ENCODE data around the gene PLEK.

Gene PLEK

GRCh38 chr2:68428746-68429145 is 63.7 kb downstream of the PLEK start:
- Histone ChIP-seq H3K9ac (ENCODE audit: low read length in 2 of 2) (no peak overlapping the region), H3K4me3 (ENCODE audit: low read length in 2 of 2) (no peak overlapping the region), H3K9me3 (ENCODE audit: control insufficient read depth in 2 of 2, low read length in 2 of 2) (no peaks in the 10 kb centered on the region), H3K27me3 (ENCODE audit: control insufficient read depth in 1 of 2, insufficient read depth in 2 of 2, low read length in 2 of 2) (no peaks in the 10 kb centered on the region), H3K36me3 (ENCODE audit: control insufficient read depth in 2 of 2, insufficient read depth in 2 of 2, low read length in 2 of 2) (no peaks in the 10 kb centered on the region), H3K27ac (ENCODE audit: low read length) (no peak overlapping the region), H3K4me1 (ENCODE audit: control insufficient read depth, insufficient read depth, low read length) (no peaks in the 10 kb centered on the region)

GRCh38 chr2:68429311-68429826 is 64.3 kb downstream of the PLEK start:
- no peak overlapping the region for H3K4me3 ChIP-seq (ENCODE audit: low read length in 2 of 2)
- no peak overlapping the region for H3K27ac ChIP-seq (ENCODE audit: low read length)
- H3K27me3 ChIP-seq (ENCODE audit: control insufficient read depth in 1 of 2, insufficient read depth in 2 of 2, low read length in 2 of 2) = no peaks in the 10 kb centered on the region
- H3K36me3 ChIP-seq (ENCODE audit: control insufficient read depth in 2 of 2, insufficient read depth in 2 of 2, low read length in 2 of 2) = no peaks in the 10 kb centered on the region
- H3K9me3 ChIP-seq (ENCODE audit: control insufficient read depth in 2 of 2, low read length in 2 of 2) = no peaks in the 10 kb centered on the region
- no peak overlapping the region for H3K9ac ChIP-seq (ENCODE audit: low read length in 2 of 2)
- no peaks in the 10 kb centered on the region for H3K4me1 ChIP-seq (ENCODE audit: control insufficient read depth, insufficient read depth, low read length)

GRCh38 chr2:68431316-68431972 is 66.4 kb downstream of the PLEK start:
- Histone ChIP-seq H3K9me3 (ENCODE audit: control insufficient read depth in 2 of 2, low read length in 2 of 2) (no peaks in the 10 kb centered on the region), H3K27me3 (ENCODE audit: control insufficient read depth in 1 of 2, insufficient read depth in 2 of 2, low read length in 2 of 2) (no peaks in the 10 kb centered on the region), H3K27ac (ENCODE audit: low read length) (no peak overlapping the region), H3K9ac (ENCODE audit: low read length in 2 of 2) (no peak overlapping the region), H3K36me3 (ENCODE audit: control insufficient read depth in 2 of 2, insufficient read depth in 2 of 2, low read length in 2 of 2) (no peaks in the 10 kb centered on the region), H3K4me1 (ENCODE audit: control insufficient read depth, insufficient read depth, low read length) (peaks cover 7% of the 10 kb centered on the region), H3K4me3 (ENCODE audit: low read length in 2 of 2) (no peak overlapping the region)

DNA sequence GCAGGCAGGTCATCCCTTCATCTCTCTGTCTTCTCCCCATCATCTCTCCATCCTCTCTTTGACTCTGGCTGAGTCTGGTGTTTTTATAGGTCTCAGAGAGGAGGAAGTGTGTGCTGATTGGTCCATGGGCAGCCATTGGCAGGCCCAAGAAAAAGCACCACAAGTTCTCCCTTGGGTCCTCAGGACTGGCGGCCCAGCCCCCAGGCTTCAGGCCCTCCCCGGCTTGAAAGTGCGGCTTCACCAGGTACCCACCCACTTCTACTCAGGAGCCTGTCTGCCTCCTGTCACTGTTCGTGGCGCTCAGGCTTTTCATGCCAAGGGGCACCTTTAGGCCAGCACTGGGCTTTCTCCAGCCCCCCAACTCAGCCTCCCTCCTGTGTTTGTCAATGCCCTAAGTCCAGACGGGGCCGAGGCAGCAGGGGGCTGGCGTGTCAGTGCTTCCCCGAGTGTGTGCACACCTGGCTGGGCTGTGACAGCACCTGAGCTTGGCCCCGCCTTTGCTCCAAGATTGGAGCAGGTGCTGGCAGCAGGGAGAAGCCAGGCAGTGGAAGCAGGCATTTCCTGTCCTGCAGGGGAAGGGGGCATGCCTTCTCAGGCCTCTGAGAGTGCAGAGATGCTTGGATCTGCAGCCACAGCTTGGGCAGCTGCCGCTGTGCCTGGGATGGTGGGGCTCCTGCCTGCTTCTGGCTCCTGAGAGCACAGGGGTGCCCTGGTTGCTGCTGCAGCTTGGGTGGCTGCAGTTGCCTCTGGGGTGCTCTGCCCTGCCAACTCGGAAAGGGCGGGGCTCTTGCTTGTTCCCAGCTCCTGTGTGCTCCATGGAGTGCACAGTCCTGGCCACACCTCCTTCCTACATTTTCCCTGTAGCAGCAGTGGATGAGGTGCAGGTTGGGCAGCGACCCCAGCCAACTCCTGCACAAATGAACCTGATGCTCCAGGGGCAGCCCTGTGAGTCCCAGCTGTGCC is 67.9 kb downstream of the PLEK start:
- no peaks in the 10 kb centered on the region for H3K27me3 ChIP-seq (ENCODE audit: control insufficient read depth in 1 of 2, insufficient read depth in 2 of 2, low read length in 2 of 2)
- H3K4me1 ChIP-seq (ENCODE audit: control insufficient read depth, insufficient read depth, low read length) = peaks cover 18% of the 10 kb centered on the region
- no peak overlapping the region for H3K27ac ChIP-seq (ENCODE audit: low read length)
- H3K9ac ChIP-seq (ENCODE audit: low read length in 2 of 2) = no peak overlapping the region
- H3K4me3 ChIP-seq (ENCODE audit: low read length in 2 of 2) = no peak overlapping the region
- no peaks in the 10 kb centered on the region for H3K9me3 ChIP-seq (ENCODE audit: control insufficient read depth in 2 of 2, low read length in 2 of 2)
- H3K36me3 ChIP-seq (ENCODE audit: control insufficient read depth in 2 of 2, insufficient read depth in 2 of 2, low read length in 2 of 2) = no peaks in the 10 kb centered on the region

DNA sequence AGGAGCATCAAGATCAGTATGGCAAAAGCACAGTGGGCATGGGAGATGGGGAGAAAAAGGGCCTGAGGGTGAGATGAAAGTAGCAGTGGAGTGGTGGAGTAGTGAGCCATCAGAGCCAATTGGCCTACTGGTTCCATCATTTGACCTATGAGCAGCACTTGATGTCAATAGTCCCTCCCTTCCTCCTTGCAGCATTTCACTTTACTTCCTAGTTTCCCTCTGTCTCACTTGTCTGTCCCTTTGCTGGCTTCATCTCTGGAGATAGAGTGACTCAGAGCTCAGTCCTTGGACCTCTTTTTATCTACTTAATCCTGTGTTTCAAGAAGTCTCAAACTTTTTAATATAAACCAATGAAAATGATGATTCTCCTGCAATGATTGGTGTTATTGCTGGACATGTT is 69.9 kb downstream of the PLEK start:
- Histone ChIP-seq H3K27ac (ENCODE audit: low read length) (no peak overlapping the region), H3K27me3 (ENCODE audit: control insufficient read depth in 1 of 2, insufficient read depth in 2 of 2, low read length in 2 of 2) (no peaks in the 10 kb centered on the region), H3K4me1 (ENCODE audit: control insufficient read depth, insufficient read depth, low read length) (peaks cover 18% of the 10 kb centered on the region), H3K36me3 (ENCODE audit: control insufficient read depth in 2 of 2, insufficient read depth in 2 of 2, low read length in 2 of 2) (no peaks in the 10 kb centered on the region), H3K9me3 (ENCODE audit: control insufficient read depth in 2 of 2, low read length in 2 of 2) (no peaks in the 10 kb centered on the region), H3K9ac (ENCODE audit: low read length in 2 of 2) (no peak overlapping the region), H3K4me3 (ENCODE audit: low read length in 2 of 2) (no peak overlapping the region)

DNA sequence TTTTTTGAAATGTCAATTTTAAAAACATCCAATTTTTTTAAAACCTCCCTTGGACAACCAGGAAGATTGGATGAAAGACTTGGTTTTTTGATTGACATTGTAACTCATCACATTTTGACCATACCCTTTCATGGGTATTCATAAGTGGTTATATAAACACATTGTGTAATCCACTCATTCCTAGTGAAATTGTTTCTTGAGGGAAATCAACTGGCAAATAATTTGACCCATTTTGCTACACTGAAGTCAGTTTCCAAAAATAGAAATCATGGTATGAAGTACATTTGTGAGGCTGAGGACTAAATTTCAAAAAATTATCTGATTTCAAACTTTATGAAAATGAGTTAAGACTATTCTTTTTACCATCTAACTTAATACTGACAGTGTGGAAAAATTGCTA is 70.5 kb downstream of the PLEK start:
- Histone ChIP-seq H3K9me3 (ENCODE audit: control insufficient read depth in 2 of 2, low read length in 2 of 2) (no peaks in the 10 kb centered on the region), H3K4me3 (ENCODE audit: low read length in 2 of 2) (no peak overlapping the region), H3K27me3 (ENCODE audit: control insufficient read depth in 1 of 2, insufficient read depth in 2 of 2, low read length in 2 of 2) (no peaks in the 10 kb centered on the region), H3K9ac (ENCODE audit: low read length in 2 of 2) (no peak overlapping the region), H3K4me1 (ENCODE audit: control insufficient read depth, insufficient read depth, low read length) (peaks cover 25% of the 10 kb centered on the region), H3K27ac (ENCODE audit: low read length) (peak overlapping the region; percentile 82), H3K36me3 (ENCODE audit: control insufficient read depth in 2 of 2, insufficient read depth in 2 of 2, low read length in 2 of 2) (no peaks in the 10 kb centered on the region)

GRCh38 chr2:68436270-68436669 is 71.2 kb downstream of the PLEK start:
- H3K27ac ChIP-seq (ENCODE audit: low read length) = peak overlapping the region; percentile 82
- H3K4me3 ChIP-seq (ENCODE audit: low read length in 2 of 2) = no peak overlapping the region
- peaks cover 29% of the 10 kb centered on the region for H3K4me1 ChIP-seq (ENCODE audit: control insufficient read depth, insufficient read depth, low read length)
- H3K27me3 ChIP-seq (ENCODE audit: control insufficient read depth in 1 of 2, insufficient read depth in 2 of 2, low read length in 2 of 2) = no peaks in the 10 kb centered on the region
- H3K9me3 ChIP-seq (ENCODE audit: control insufficient read depth in 2 of 2, low read length in 2 of 2) = no peaks in the 10 kb centered on the region
- no peaks in the 10 kb centered on the region for H3K36me3 ChIP-seq (ENCODE audit: control insufficient read depth in 2 of 2, insufficient read depth in 2 of 2, low read length in 2 of 2)
- H3K9ac ChIP-seq (ENCODE audit: low read length in 2 of 2) = peak overlapping the region in 1 of 2 donors; percentile 29

- Histone ChIP-seq H3K36me3 (ENCODE audit: control insufficient read depth in 2 of 2, insufficient read depth in 2 of 2, low read length in 2 of 2) (no peaks in the 10 kb centered on the region), H3K9ac (ENCODE audit: low read length in 2 of 2) (no peak overlapping the region), H3K4me3 (ENCODE audit: low read length in 2 of 2) (no peak overlapping the region), H3K4me1 (ENCODE audit: control insufficient read depth, insufficient read depth, low read length) (peaks cover 30% of the 10 kb centered on the region), H3K27me3 (ENCODE audit: control insufficient read depth in 1 of 2, insufficient read depth in 2 of 2, low read length in 2 of 2) (no peaks in the 10 kb centered on the region), H3K27ac (ENCODE audit: low read length) (peak overlapping the region; percentile 20), H3K9me3 (ENCODE audit: control insufficient read depth in 2 of 2, low read length in 2 of 2) (no peaks in the 10 kb centered on the region)
These were observed 73.6 kb downstream of the PLEK start for GRCh38 chr2:68438455-68439303.

GRCh38 chr2:68441179-68441993 is 76.3 kb downstream of the PLEK start:
- H3K9me3 ChIP-seq (ENCODE audit: control insufficient read depth in 2 of 2, low read length in 2 of 2) = no peaks in the 10 kb centered on the region
- no peak overlapping the region for H3K9ac ChIP-seq (ENCODE audit: low read length in 2 of 2)
- H3K36me3 ChIP-seq (ENCODE audit: control insufficient read depth in 2 of 2, insufficient read depth in 2 of 2, low read length in 2 of 2) = no peaks in the 10 kb centered on the region
- peak overlapping the region; percentile 53 for H3K27ac ChIP-seq (ENCODE audit: low read length)
- H3K27me3 ChIP-seq (ENCODE audit: control insufficient read depth in 1 of 2, insufficient read depth in 2 of 2, low read length in 2 of 2) = no peaks in the 10 kb centered on the region
- H3K4me3 ChIP-seq (ENCODE audit: low read length in 2 of 2) = no peak overlapping the region
- H3K4me1 ChIP-seq (ENCODE audit: control insufficient read depth, insufficient read depth, low read length) = peaks cover 23% of the 10 kb centered on the region

DNA sequence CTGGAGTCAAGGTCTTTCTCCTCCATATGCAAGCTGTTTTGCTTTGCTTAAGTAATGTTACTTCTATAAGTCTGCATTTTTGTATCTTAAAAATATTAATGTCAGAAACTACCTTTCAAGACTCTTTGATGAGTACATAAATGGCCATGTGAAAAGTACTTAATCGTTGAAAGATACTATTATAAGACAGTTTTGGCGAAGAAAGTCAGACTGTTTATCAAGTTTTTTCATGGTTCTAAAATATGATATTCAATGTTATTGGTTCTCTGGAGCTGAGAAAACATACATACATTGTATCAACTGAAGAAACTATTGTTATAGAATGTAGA is 76.9 kb downstream of the PLEK start:
- Histone ChIP-seq H3K27me3 (ENCODE audit: control insufficient read depth in 1 of 2, insufficient read depth in 2 of 2, low read length in 2 of 2) (no peaks in the 10 kb centered on the region), H3K4me3 (ENCODE audit: low read length in 2 of 2) (no peak overlapping the region), H3K4me1 (ENCODE audit: control insufficient read depth, insufficient read depth, low read length) (peaks cover 18% of the 10 kb centered on the region), H3K36me3 (ENCODE audit: control insufficient read depth in 2 of 2, insufficient read depth in 2 of 2, low read length in 2 of 2) (no peaks in the 10 kb centered on the region), H3K9me3 (ENCODE audit: control insufficient read depth in 2 of 2, low read length in 2 of 2) (no peaks in the 10 kb centered on the region), H3K27ac (ENCODE audit: low read length) (no peak overlapping the region), H3K9ac (ENCODE audit: low read length in 2 of 2) (no peak overlapping the region)

Data from stomach smooth muscle (tissue), 2 donors.